ENCODE results near the gene FAM187B.
A peak's percentile ranks its signal among the peaks of the same experiment; 100 is the strongest.
"Not testable (repeated sequence)": the region's sequence is repeated elsewhere in the genome, so short reads cannot be mapped to it uniquely, and the experiment has no call there.

FAM187B gene

GRCh38 chr19:35251456-35251855 lies 22.9 kb upstream of the FAM187B start:
- Mint-ChIP-seq H3K4me3 (no peak overlapping the region), H3K4me1 (ENCODE audit: low read depth) (peaks cover 9% of the 10 kb centered on the region), H3K9me3 (no peaks in the 10 kb centered on the region), H3K27ac (no peak overlapping the region), H3K36me3 (ENCODE audit: low read depth) (no peaks in the 10 kb centered on the region), H3K27me3 (ENCODE audit: low read depth) (peaks cover 40% of the 10 kb centered on the region)
- DNase-seq (ENCODE audit: low spot score): no peak

- Mint-ChIP-seq H3K27me3 (ENCODE audit: low read depth) (peaks cover 51% of the 10 kb centered on the region), H3K4me3 (peak overlapping the region; percentile 64), H3K27ac (no peak overlapping the region), H3K9me3 (no peaks in the 10 kb centered on the region), H3K36me3 (ENCODE audit: low read depth) (no peaks in the 10 kb centered on the region), H3K4me1 (ENCODE audit: low read depth) (peaks cover 9% of the 10 kb centered on the region)
- no peak for DNase-seq (ENCODE audit: low spot score)
Measured at GRCh38 chr19:35249848-35250711, 21.5 kb upstream of the FAM187B start.

- Mint-ChIP-seq H3K27me3 (ENCODE audit: low read depth) (peaks cover 57% of the 10 kb centered on the region), H3K36me3 (ENCODE audit: low read depth) (no peaks in the 10 kb centered on the region), H3K4me3 (peak overlapping the region; percentile 64), H3K4me1 (ENCODE audit: low read depth) (peaks cover 9% of the 10 kb centered on the region), H3K9me3 (no peaks in the 10 kb centered on the region), H3K27ac (no peak overlapping the region)
- no peak for DNase-seq (ENCODE audit: low spot score)
Measured at GRCh38 chr19:35249146-35249847, 20.8 kb upstream of the FAM187B start.

- Mint-ChIP-seq H3K36me3 (ENCODE audit: low read depth) (no peaks in the 10 kb centered on the region), H3K9me3 (no peaks in the 10 kb centered on the region), H3K4me3 (peak within 1 kb of the TSS; percentile 64), H3K27me3 (ENCODE audit: low read depth) (peaks cover 64% of the 10 kb centered on the region), H3K4me1 (ENCODE audit: low read depth) (peaks cover 9% of the 10 kb centered on the region), H3K27ac (no peak within 1 kb of the TSS)
- DNase-seq (ENCODE audit: low spot score): no peak
Measured at GRCh38 chr19:35248310-35249145, 20.0 kb upstream of the FAM187B start, which contains the start of gene LSR. Gene LSR, plus strand, starts transcription at chr19:35249002. Its CDS starts 21 bp downstream, at chr19:35249023.

- peaks cover 9% of the 10 kb centered on the region for H3K4me1 Mint-ChIP-seq (ENCODE audit: low read depth)
- no peaks in the 10 kb centered on the region for H3K9me3 Mint-ChIP-seq
- peaks cover 72% of the 10 kb centered on the region for H3K27me3 Mint-ChIP-seq (ENCODE audit: low read depth)
- H3K4me3 Mint-ChIP-seq: peak overlapping the region; percentile 64
- H3K36me3 Mint-ChIP-seq (ENCODE audit: low read depth): no peaks in the 10 kb centered on the region
- no peak overlapping the region for H3K27ac Mint-ChIP-seq
- DNase-seq (ENCODE audit: low spot score): no peak
Measured at GRCh38 chr19:35247526-35248309, 19.2 kb upstream of the FAM187B start.

- H3K4me1 Mint-ChIP-seq (ENCODE audit: low read depth): peaks cover 9% of the 10 kb centered on the region
- no peak for DNase-seq (ENCODE audit: low spot score)
- peaks cover 5% of the 10 kb centered on the region for H3K9me3 Mint-ChIP-seq
- no peak overlapping the region for H3K4me3 Mint-ChIP-seq
- no peak overlapping the region for H3K27ac Mint-ChIP-seq
- H3K27me3 Mint-ChIP-seq (ENCODE audit: low read depth): peaks cover 79% of the 10 kb centered on the region
- peaks cover 2% of the 10 kb centered on the region for H3K36me3 Mint-ChIP-seq (ENCODE audit: low read depth)
Measured at GRCh38 chr19:35246466-35247092, 18.0 kb upstream of the FAM187B start.

GRCh38 chr19:35241417-35241816 lies 12.9 kb upstream of the FAM187B start:
- peaks cover 59% of the 10 kb centered on the region for H3K27me3 Mint-ChIP-seq (ENCODE audit: low read depth)
- no peak overlapping the region for H3K27ac Mint-ChIP-seq
- peaks cover 16% of the 10 kb centered on the region for H3K4me1 Mint-ChIP-seq (ENCODE audit: low read depth)
- no peak for DNase-seq (ENCODE audit: low spot score)
- H3K4me3 Mint-ChIP-seq: no peak overlapping the region
- H3K36me3 Mint-ChIP-seq (ENCODE audit: low read depth): peaks cover 12% of the 10 kb centered on the region
- peaks cover 19% of the 10 kb centered on the region for H3K9me3 Mint-ChIP-seq

GRCh38 chr19:35240327-35240726 lies 11.8 kb upstream of the FAM187B start:
- H3K4me1 Mint-ChIP-seq (ENCODE audit: low read depth): peaks cover 17% of the 10 kb centered on the region
- no peak for DNase-seq (ENCODE audit: low spot score)
- peaks cover 12% of the 10 kb centered on the region for H3K36me3 Mint-ChIP-seq (ENCODE audit: low read depth)
- H3K27ac Mint-ChIP-seq: no peak overlapping the region
- peak overlapping the region; percentile 54 for H3K4me3 Mint-ChIP-seq
- peaks cover 48% of the 10 kb centered on the region for H3K27me3 Mint-ChIP-seq (ENCODE audit: low read depth)
- peaks cover 19% of the 10 kb centered on the region for H3K9me3 Mint-ChIP-seq

- not testable (repeated sequence) for H3K27ac Mint-ChIP-seq; DNase-seq (ENCODE audit: low spot score)
- H3K4me1 Mint-ChIP-seq (ENCODE audit: low read depth): peaks cover 17% of the 10 kb centered on the region
- peaks cover 19% of the 10 kb centered on the region for H3K9me3 Mint-ChIP-seq
- peak overlapping the region; percentile 54 for H3K4me3 Mint-ChIP-seq
- peaks cover 44% of the 10 kb centered on the region for H3K27me3 Mint-ChIP-seq (ENCODE audit: low read depth)
- peaks cover 12% of the 10 kb centered on the region for H3K36me3 Mint-ChIP-seq (ENCODE audit: low read depth)
Measured at GRCh38 chr19:35239597-35239996, 11.1 kb upstream of the FAM187B start.

GRCh38 chr19:35236638-35237400 lies 8.3 kb upstream of the FAM187B start:
- DNase-seq (ENCODE audit: low spot score): no peak
- peaks cover 29% of the 10 kb centered on the region for H3K27me3 Mint-ChIP-seq (ENCODE audit: low read depth)
- peaks cover 16% of the 10 kb centered on the region for H3K9me3 Mint-ChIP-seq
- peaks cover 17% of the 10 kb centered on the region for H3K4me1 Mint-ChIP-seq (ENCODE audit: low read depth)
- H3K27ac Mint-ChIP-seq: no peak overlapping the region
- H3K4me3 Mint-ChIP-seq: no peak overlapping the region
- H3K36me3 Mint-ChIP-seq (ENCODE audit: low read depth): peaks cover 11% of the 10 kb centered on the region

GRCh38 chr19:35232912-35233311 lies 4.4 kb upstream of the FAM187B start:
- H3K27me3 Mint-ChIP-seq (ENCODE audit: low read depth): peaks cover 14% of the 10 kb centered on the region
- no peak for DNase-seq (ENCODE audit: low spot score)
- H3K36me3 Mint-ChIP-seq (ENCODE audit: low read depth): no peaks in the 10 kb centered on the region
- H3K9me3 Mint-ChIP-seq: no peaks in the 10 kb centered on the region
- H3K4me1 Mint-ChIP-seq (ENCODE audit: low read depth): peaks cover 5% of the 10 kb centered on the region
- no peak overlapping the region for H3K27ac Mint-ChIP-seq
- no peak overlapping the region for H3K4me3 Mint-ChIP-seq

GRCh38 chr19:35231956-35232645 lies 3.6 kb upstream of the FAM187B start:
- Mint-ChIP-seq H3K9me3 (no peaks in the 10 kb centered on the region), H3K4me3 (no peak overlapping the region), H3K4me1 (ENCODE audit: low read depth) (peaks cover 5% of the 10 kb centered on the region), H3K27ac (no peak overlapping the region), H3K27me3 (ENCODE audit: low read depth) (peaks cover 11% of the 10 kb centered on the region), H3K36me3 (ENCODE audit: low read depth) (no peaks in the 10 kb centered on the region)
- no peak for DNase-seq (ENCODE audit: low spot score)

All from T-helper 2 cell treated with Interferon-gamma antibody and Interleukin-4, amounts not matched to agents 5 μg/mL and 100 μg/mL, for 36 hours (primary cell).